H7 (cell line): Measurements from ENCODE around the gene PPP2R1B. TPM values are rescaled to one million over a fixed set of nuclear protein-coding genes. Genes with fewer than 3 reads are reported as not detected.

Source experiments
- DNase-seq: peaks from one replicate; pipeline ENCODE4 v3.0.0; 2012
- H3K27me3 ChIP-seq: 2 replicates; pipeline ENCODE4 v1.6.0; 2011; ENCODE audit warnings: mild to moderate bottlenecking, low read length; ENCODE audit not compliant: control insufficient read depth, insufficient read depth
- H3K36me3 ChIP-seq: replicated peaks from 2 replicates; pipeline ENCODE4 v1.5.1; 2011; ENCODE audit warnings: low read length; ENCODE audit not compliant: control insufficient read depth, insufficient read depth
- H3K4me3 ChIP-seq: 2 replicates; pipeline ENCODE4 v1.5.1; 2011; ENCODE audit warnings: low read depth, mild to moderate bottlenecking, control low read depth, low read length, moderate library complexity; ENCODE audit not compliant: insufficient read depth
- total RNA-seq: library from RNA; depleted of rRNA; stranded (reverse); fragments of >200 nt; shearing (Covaris generic); gene quantifications from 2 replicates; pipeline ENCODE4 v1.2.3, GENCODE V29; 2014; rRNA removed

The PPP2R1B gene
- total RNA-seq, 1 experiment from 2014 or later, result 58.9 TPM

DNA sequence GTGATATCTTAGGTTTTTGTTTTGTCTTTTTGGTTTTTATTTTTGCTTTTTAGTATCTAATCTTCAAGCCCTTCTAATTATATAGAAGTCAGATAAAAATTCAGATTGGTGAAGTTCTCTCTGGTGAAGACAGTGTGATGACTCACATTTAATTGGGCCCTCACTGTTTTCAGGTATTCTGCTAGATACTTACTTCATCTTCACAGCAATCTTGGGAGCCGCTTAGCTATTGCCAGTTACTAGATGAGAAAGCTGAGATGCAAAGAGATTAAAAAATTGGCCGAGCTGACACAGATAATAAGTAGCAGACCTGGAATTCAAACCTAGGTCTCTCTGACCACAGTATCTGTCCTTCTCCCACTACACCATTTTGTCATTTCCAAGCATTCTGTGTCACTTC is 75.0 kb downstream of the PPP2R1B start:
- no peak for DNase-seq
- no peaks in the 10 kb centered on the region for H3K27me3 ChIP-seq
- H3K36me3 ChIP-seq, result no peaks in the 10 kb centered on the region
- H3K4me3 ChIP-seq, result no peak overlapping the region

DNA sequence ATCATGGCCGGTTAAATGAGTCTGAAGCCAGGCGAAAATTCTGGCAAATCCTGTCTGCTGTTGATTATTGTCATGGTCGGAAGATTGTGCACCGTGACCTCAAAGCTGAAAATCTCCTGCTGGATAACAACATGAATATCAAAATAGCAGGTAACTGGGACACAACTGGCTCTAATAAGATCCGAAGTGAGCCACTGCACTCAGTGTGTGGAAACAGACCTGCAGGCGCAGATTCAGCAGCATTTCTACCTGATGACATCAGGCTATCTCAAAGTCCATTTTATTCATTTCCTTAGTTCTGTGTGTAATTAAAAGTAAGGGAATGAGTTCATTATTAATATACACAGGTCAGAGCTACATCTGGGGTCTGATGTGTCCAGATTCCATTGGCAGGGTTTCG is 78.2 kb downstream of the PPP2R1B start:
- DNase-seq, result no peak
- no peaks in the 10 kb centered on the region for H3K27me3 ChIP-seq
- no peaks in the 10 kb centered on the region for H3K36me3 ChIP-seq
- no peak overlapping the region for H3K4me3 ChIP-seq

DNA sequence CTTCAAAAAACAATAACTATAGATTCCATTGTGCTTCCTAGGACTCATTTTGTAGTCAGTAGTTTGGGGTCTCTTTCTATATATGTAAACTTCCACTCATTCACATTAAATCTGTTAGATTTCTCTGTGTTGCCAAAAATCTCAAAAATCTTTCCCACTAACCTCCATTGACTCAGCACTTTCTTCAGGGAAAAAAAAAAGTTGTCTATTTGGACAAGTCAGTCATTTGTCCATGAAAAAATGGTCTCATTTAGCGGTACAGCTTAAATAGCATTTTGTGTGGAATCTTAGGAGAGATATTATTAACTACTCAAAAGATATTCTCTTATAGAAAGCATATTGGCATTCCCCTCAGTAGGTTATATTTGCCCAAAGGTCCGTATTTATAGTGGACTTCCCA is 81.9 kb downstream of the PPP2R1B start:
- DNase-seq, result no peak
- no peaks in the 10 kb centered on the region for H3K36me3 ChIP-seq
- H3K27me3 ChIP-seq, result no peaks in the 10 kb centered on the region
- no peak overlapping the region for H3K4me3 ChIP-seq

DNA sequence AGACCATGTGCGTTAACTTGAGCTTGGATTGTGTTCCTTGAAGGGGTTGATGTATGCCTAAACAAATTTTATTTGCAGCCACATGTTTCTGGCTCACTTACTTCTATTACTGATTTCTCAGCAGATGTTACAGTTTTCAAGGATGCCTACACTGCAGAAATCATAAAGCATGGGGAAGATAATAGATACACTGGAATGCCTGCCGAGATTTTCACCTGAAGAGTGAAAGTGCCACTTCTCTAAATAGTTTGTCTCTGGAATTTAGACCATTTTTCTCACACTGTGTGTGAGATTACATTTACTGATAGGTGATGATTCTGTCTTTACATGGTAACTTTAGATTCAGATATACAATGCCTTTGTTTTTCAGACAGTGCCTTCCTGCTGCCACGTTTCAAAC is 82.4 kb downstream of the PPP2R1B start:
- no peak overlapping the region for H3K4me3 ChIP-seq
- DNase-seq, result no peak
- no peaks in the 10 kb centered on the region for H3K36me3 ChIP-seq
- no peaks in the 10 kb centered on the region for H3K27me3 ChIP-seq

DNA sequence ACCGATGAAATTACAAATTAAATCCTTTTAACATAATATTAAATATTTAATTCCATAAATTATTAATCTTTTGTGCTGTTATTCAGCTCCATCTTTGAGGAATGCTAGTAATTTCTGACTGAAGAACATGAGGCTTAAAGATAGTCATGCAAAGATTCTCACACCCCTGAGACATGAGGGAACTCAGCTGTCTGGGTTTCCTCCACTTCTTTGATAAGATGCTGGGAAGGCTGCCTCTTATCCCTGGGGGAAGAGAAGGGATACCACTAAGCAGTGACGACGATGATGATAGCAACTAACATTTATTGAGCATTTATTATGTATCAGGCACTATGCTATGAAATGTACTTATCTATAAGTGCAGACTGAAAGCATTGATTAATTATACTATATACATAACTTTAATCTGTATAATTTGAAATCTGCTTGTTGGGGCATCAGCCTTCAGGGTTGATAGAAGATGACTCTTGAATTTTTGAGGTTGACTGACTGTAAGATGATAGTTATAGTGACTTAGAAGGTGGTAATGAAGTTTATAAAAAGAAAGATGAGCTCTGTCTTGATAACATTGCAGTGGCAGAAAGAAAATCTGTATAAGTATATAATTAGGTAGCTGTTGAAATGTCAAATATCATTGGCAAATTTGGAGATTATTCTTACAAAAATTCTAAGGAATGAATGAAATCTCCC is 85.6 kb downstream of the PPP2R1B start:
- Histone ChIP-seq H3K4me3 (no peak overlapping the region), H3K36me3 (no peaks in the 10 kb centered on the region), H3K27me3 (no peaks in the 10 kb centered on the region)
- DNase-seq, result no peak

Other genes with a start within 250 kb of the PPP2R1B start
- gene LAYN, start 225.7 kb downstream of the PPP2R1B start, total RNA-seq, result 1.0 and 1.2 TPM in 2 replicates
- 5.5 and 7.3 TPM in 2 replicates for gene SIK2, start 163.9 kb downstream of the PPP2R1B start, total RNA-seq
- 17.4 and 23.3 TPM in 2 replicates for gene ALG9, start 105.2 kb upstream of the PPP2R1B start, total RNA-seq
- gene FDXACB1, start 112.8 kb upstream of the PPP2R1B start, total RNA-seq, result 3.8 and 4.1 TPM in 2 replicates
- gene CFAP68, start 113.2 kb upstream of the PPP2R1B start, total RNA-seq, result 8.7 and 10.7 TPM in 2 replicates
- gene CRYAB, start 145.4 kb upstream of the PPP2R1B start, total RNA-seq, result 0.44 and 1.5 TPM in 2 replicates
- gene HSPB2, start 146.3 kb upstream of the PPP2R1B start, total RNA-seq, result 0.18 TPM in 1 of 2 replicates, not detected in the other
- gene C11orf52, start 152.5 kb upstream of the PPP2R1B start, total RNA-seq, result 0.33 and 1.7 TPM in 2 replicates
- 5.0 and 8.7 TPM in 2 replicates for gene DIXDC1, start 171.0 kb upstream of the PPP2R1B start, total RNA-seq